ENCODE data around the gene MDK. TPM values are rescaled to one million over a fixed set of nuclear protein-coding genes. Genes with fewer than 3 reads are reported as not detected.

Gene MDK
- total and polyA plus RNA-seq, 2 of the 13 experiments (the other 11 are each of a cell fraction or from before 2014, with no cell fraction given), result 312 to 407 TPM

- peaks cover 39 to 74% of the 10 kb centered on the region in 2 experiments for H3K36me3 ChIP-seq (replicated peaks in 1 of 2; ENCODE audit: control insufficient read depth in 1 of 2, insufficient read depth in 2 of 2, low read length in 2 of 2)
- no peak overlapping the region for H2AFZ ChIP-seq (ENCODE audit: low read length)
- no peaks in the 10 kb centered on the region for H3K79me2 ChIP-seq (ENCODE audit: insufficient read depth, low read length)
- 98% methylated on average over 5 of the region's 5 CpGs for WGBS (ENCODE audit: low lambda C conversion rate)
- no peak for ATAC-seq
- H4K20me1 ChIP-seq (ENCODE audit: insufficient read depth, low read length), result 0 out of 2 replicates have a peak, but pooled peaks cover 5% of the 10 kb centered on the region
- no peaks in the 10 kb centered on the region for H3K27me3 ChIP-seq (ENCODE audit: control insufficient read depth in 1 of 2, insufficient read depth in 2 of 2, low read length in 2 of 2)
- no TSS peak for BruUV-seq (replicated peaks)
- no peak overlapping the region for H3K27ac ChIP-seq (ENCODE audit: extremely low read length, insufficient read depth, low read length)
- no peak overlapping the region for H3K9ac ChIP-seq (ENCODE audit: insufficient read depth, low read depth, low read length)
- H3K4me1 ChIP-seq (ENCODE audit: insufficient read depth, low read length), result peaks cover 24% of the 10 kb centered on the region
- H3K4me2 ChIP-seq (ENCODE audit: low read depth, low read length), result no peak overlapping the region
- no peak for DNase-seq (ENCODE audit: low spot score)
- intact Hi-C loops (cut with micrococcal nuclease; ENCODE audit: unreplicated experiment) (no loop called here), in situ Hi-C loops (cut with HindIII; ENCODE audit: extremely low pct_ligation_motif_present, low pct_unique_long_range_greater_than_20kb) (no loop called here)
- no peak for TF ChIP-seq ZGPAT (CRISPR knock-in tag; IDR thresholded peaks at IDR 0.05)
- TF ChIP-seq RFX1 (IDR thresholded peaks at IDR 0.05), result peak; percentile 45; the same call in 1 of the 2 replicates
- no peak overlapping the region for H3K4me3 ChIP-seq (replicated peaks in 1 of 3; ENCODE audit: insufficient read depth in 1 of 3, low read depth in 2 of 3, low read length in 3 of 3)
- ChIA-PET POLR2A (no interaction called here), CTCF (ENCODE audit: low intra/inter-chr PET ratio, low total read pairs) (no interaction called here)
- no peak for FAIRE-seq
- no peaks in the 10 kb centered on the region for H3K9me3 ChIP-seq (ENCODE audit: low read length)
Measured at GRCh38 chr11:46418751-46419150, 37.3 kb downstream of the MDK start.

GRCh38 chr11:46420513-46420912 is 39.0 kb downstream of the MDK start:
- no peaks in the 10 kb centered on the region for H3K9me3 ChIP-seq (ENCODE audit: low read length)
- DNase-seq (ENCODE audit: low spot score) (no peak), ATAC-seq (no peak), FAIRE-seq (no peak)
- no peaks in the 10 kb centered on the region for H3K27me3 ChIP-seq (ENCODE audit: control insufficient read depth in 1 of 2, insufficient read depth in 2 of 2, low read length in 2 of 2)
- ChIA-PET POLR2A (no interaction called here), CTCF (ENCODE audit: low intra/inter-chr PET ratio, low total read pairs) (no interaction called here)
- peaks cover 35 to 62% of the 10 kb centered on the region in 2 experiments for H3K36me3 ChIP-seq (replicated peaks in 1 of 2; ENCODE audit: control insufficient read depth in 1 of 2, insufficient read depth in 2 of 2, low read length in 2 of 2)
- no peak overlapping the region for H2AFZ ChIP-seq (ENCODE audit: low read length)
- no peak overlapping the region for H3K4me3 ChIP-seq (replicated peaks in 1 of 3; ENCODE audit: insufficient read depth in 1 of 3, low read depth in 2 of 3, low read length in 3 of 3)
- no TSS peak for BruUV-seq (replicated peaks)
- TF ChIP-seq ATF5 (CRISPR knock-in tag; IDR thresholded peaks at IDR 0.05; ENCODE audit: low read depth), result no peak
- no peak for TF ChIP-seq IKZF1 (IDR thresholded peaks at IDR 0.05)
- TF ChIP-seq ZNF777 (CRISPR knock-in tag; IDR thresholded peaks at IDR 0.05), result no peak
- no peak for TF ChIP-seq NCOA1 (CRISPR knock-in tag; IDR thresholded peaks at IDR 0.05)
- TF ChIP-seq ZSCAN12 (CRISPR knock-in tag; IDR thresholded peaks at IDR 0.05), result no peak
- WGBS (ENCODE audit: low lambda C conversion rate), result 92% methylated on average over 1 of the region's 1 CpG
- no peak overlapping the region for H3K27ac ChIP-seq (ENCODE audit: extremely low read length, insufficient read depth, low read length)
- H4K20me1 ChIP-seq (ENCODE audit: insufficient read depth, low read length), result 0 out of 2 replicates have a peak, but pooled peaks cover 2% of the 10 kb centered on the region
- no peaks in the 10 kb centered on the region for H3K79me2 ChIP-seq (ENCODE audit: insufficient read depth, low read length)
- no peak overlapping the region for H3K4me2 ChIP-seq (ENCODE audit: low read depth, low read length)
- H3K9ac ChIP-seq (ENCODE audit: insufficient read depth, low read depth, low read length), result no peak overlapping the region
- intact Hi-C loops (cut with micrococcal nuclease; ENCODE audit: unreplicated experiment), result no loop called here
- in situ Hi-C loops (cut with HindIII; ENCODE audit: extremely low pct_ligation_motif_present, low pct_unique_long_range_greater_than_20kb), result no loop called here
- peaks cover 13% of the 10 kb centered on the region; the same call in 1 of the 2 replicates for H3K4me1 ChIP-seq (ENCODE audit: insufficient read depth, low read length)

Measured in HepG2 (cell line).